Brain microvascular endothelial cell (primary cell): ENCODE measurements around the gene NDRG2.

Source experiments
- DNase-seq: peaks from one replicate; pipeline ENCODE4 v3.0.0-alpha.2; 2020
- H3K27ac ChIP-seq: fragments of 250-450 bp; sonication (Bioruptor Pico); 2 replicates; pipeline ENCODE4 v1.5.1; 2020; ENCODE audit warnings: mild to moderate bottlenecking, moderate library complexity
- H3K27me3 ChIP-seq: fragments of 250-450 bp; sonication (Bioruptor Pico); replicated peaks from 2 replicates; pipeline ENCODE4 v1.5.1; 2020; ENCODE audit warnings: mild to moderate bottlenecking
- H3K36me3 ChIP-seq: fragments of 250-450 bp; sonication (Bioruptor Pico); replicated peaks from 2 replicates; pipeline ENCODE4 v1.5.1; 2020; ENCODE audit warnings: mild to moderate bottlenecking
- H3K4me3 ChIP-seq: 2 replicates; pipeline ENCODE4 v1.5.1; 2011; ENCODE audit warnings: low read depth, mild to moderate bottlenecking, control low read depth, low read length, moderate library complexity
- CTCF ChIP-seq: IDR thresholded peaks from 2 replicates; pipeline ENCODE4 v1.5.1; 2011; ENCODE audit warnings: low read depth, mild to moderate bottlenecking, moderate library complexity, low read length, control low read depth, inconsistent platforms; ENCODE audit errors: missing control alignments
- in situ Hi-C: cut with HindIII; loops from 2 replicates; pipeline ENCODE4 v1.10.0; 2017; ENCODE audit warnings: low sequenced_read_pairs, low pct_ligation_motif_present

Gene NDRG2

GRCh38 chr14:20982646-20983369 lies 42.1 kb downstream of the NDRG2 start:
- Histone ChIP-seq H3K4me3 (no peak overlapping the region), H3K27me3 (no peaks in the 10 kb centered on the region), H3K27ac (no peak overlapping the region), H3K36me3 (no peaks in the 10 kb centered on the region)
- DNase-seq: no peak
- TF ChIP-seq CTCF: no peak
- in situ Hi-C loops: no loop called here

- DNase-seq: no peak
- in situ Hi-C loops: no loop called here
- no peak overlapping the region for H3K27ac ChIP-seq
- no peak for TF ChIP-seq CTCF
- H3K36me3 ChIP-seq: no peaks in the 10 kb centered on the region
- H3K27me3 ChIP-seq: no peaks in the 10 kb centered on the region
- no peak overlapping the region for H3K4me3 ChIP-seq
Measured at GRCh38 chr14:20980906-20981305, 44.0 kb downstream of the NDRG2 start.

- in situ Hi-C loops: no loop called here
- Histone ChIP-seq H3K27me3 (no peaks in the 10 kb centered on the region), H3K27ac (no peak overlapping the region), H3K4me3 (no peak overlapping the region), H3K36me3 (no peaks in the 10 kb centered on the region)
- no peak for DNase-seq
- TF ChIP-seq CTCF: no peak
Measured at GRCh38 chr14:20978687-20979086, 46.2 kb downstream of the NDRG2 start.

- no peak for DNase-seq
- no peak overlapping the region for H3K27ac ChIP-seq
- in situ Hi-C loops: no loop called here
- no peak overlapping the region for H3K4me3 ChIP-seq
- no peak for TF ChIP-seq CTCF
- no peaks in the 10 kb centered on the region for H3K36me3 ChIP-seq
- no peaks in the 10 kb centered on the region for H3K27me3 ChIP-seq
Measured at GRCh38 chr14:20976291-20976690, 48.6 kb downstream of the NDRG2 start.

GRCh38 chr14:20973501-20973900 lies 51.4 kb downstream of the NDRG2 start:
- no peak overlapping the region for H3K27ac ChIP-seq
- no peak for TF ChIP-seq CTCF
- H3K27me3 ChIP-seq: no peaks in the 10 kb centered on the region
- H3K36me3 ChIP-seq: no peaks in the 10 kb centered on the region
- no peak for DNase-seq
- no peak overlapping the region for H3K4me3 ChIP-seq
- in situ Hi-C loops: no loop called here

GRCh38 chr14:20971705-20972021 lies 53.2 kb downstream of the NDRG2 start:
- Histone ChIP-seq H3K27me3 (no peaks in the 10 kb centered on the region), H3K27ac (no peak overlapping the region), H3K4me3 (peak overlapping the region; percentile 68), H3K36me3 (no peaks in the 10 kb centered on the region)
- no peak for DNase-seq
- TF ChIP-seq CTCF: no peak
- in situ Hi-C loops: no loop called here
